ENCODE results near the gene CLDN1. TPM values are rescaled to one million over a fixed set of nuclear protein-coding genes. Genes with fewer than 3 reads are reported as not detected.

CLDN1 gene
- total and polyA plus RNA-seq, 10 of the 15 experiments (the other 5 are each of a cell fraction or from before 2014, with no cell fraction given), result 3.4 to 22.8 (median 8.5) TPM

DNA sequence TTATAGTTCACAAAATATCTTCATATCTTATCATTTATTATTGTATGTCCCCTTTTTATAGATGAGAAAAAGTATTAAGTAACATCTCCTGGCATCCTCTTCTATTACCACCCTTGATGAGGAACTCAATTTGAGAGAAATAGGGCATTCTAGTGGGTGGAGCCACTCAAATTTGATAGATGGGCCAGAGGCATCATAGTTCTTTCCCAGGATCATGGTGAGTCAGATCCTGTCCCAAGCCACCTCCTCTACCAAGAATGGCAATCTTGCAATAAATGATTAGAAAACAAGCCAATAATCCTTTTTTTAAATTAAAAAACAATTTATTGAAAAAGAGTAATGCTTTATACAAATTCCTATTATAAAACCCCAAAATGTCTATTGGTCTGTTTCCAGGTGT is 16.8 kb downstream of the CLDN1 start (continued):
- TF ChIP-seq BHLHE40 (IDR thresholded peaks at IDR 0.05; ENCODE audit: borderline replicate concordance in 1 of 2, low read depth in 2 of 2, low read length in 1 of 2), result no peak
- no peak for TF ChIP-seq NBN (IDR thresholded peaks at IDR 0.05)
- TF ChIP-seq TARDBP (IDR thresholded peaks at IDR 0.05; ENCODE audit: borderline replicate concordance), result no peak
- TF ChIP-seq, protein P1, sequence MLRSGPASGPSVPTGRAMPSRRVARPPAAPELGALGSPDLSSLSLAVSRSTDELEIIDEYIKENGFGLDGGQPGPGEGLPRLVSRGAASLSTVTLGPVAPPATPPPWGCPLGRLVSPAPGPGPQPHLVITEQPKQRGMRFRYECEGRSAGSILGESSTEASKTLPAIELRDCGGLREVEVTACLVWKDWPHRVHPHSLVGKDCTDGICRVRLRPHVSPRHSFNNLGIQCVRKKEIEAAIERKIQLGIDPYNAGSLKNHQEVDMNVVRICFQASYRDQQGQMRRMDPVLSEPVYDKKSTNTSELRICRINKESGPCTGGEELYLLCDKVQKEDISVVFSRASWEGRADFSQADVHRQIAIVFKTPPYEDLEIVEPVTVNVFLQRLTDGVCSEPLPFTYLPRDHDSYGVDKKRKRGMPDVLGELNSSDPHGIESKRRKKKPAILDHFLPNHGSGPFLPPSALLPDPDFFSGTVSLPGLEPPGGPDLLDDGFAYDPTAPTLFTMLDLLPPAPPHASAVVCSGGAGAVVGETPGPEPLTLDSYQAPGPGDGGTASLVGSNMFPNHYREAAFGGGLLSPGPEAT (IDR thresholded peaks at IDR 0.05; ENCODE audit: low read depth), result no peak

DNA sequence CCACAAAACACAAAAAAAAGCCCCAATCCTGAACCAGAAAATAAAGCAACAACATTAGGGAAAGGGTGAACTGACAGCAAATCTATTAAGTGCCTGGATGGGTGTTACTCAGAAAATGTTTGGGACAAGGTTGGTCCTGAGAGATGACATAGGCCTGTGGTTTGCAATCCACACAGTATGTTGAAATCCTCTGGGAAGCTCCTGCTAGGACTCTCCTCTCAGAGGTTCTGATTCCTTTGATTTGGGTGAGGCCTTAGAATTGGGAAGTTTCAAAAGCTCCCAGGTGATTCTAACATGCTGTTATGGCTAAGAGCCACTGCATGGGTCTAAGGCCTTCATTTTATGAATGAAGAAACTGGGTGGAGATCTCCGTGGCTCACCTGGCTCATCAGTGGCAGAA is 18.4 kb downstream of the CLDN1 start:
- DNase-seq (ENCODE audit: low read depth, low spot score) (no peak), FAIRE-seq (no peak), ATAC-seq (no peak)
- POLR2A ChIA-PET, result interaction anchor here (0.5 to 1.2 kb wide), 4 partner anchors 10 to 174 kb away, joined by 3 to 6 read pairs (median 4); no protein-coding TSS in a partner anchor
- 44% methylated on average over 1 of the region's 1 CpG for WGBS (ENCODE audit: insufficient coverage, insufficient replicate concordance, low lambda C conversion rate, missing lambda C conversion rate)
- SMC1A ChIA-PET (ENCODE audit: uncharacterized antibody, unreplicated experiment), result interaction anchor here (0.8 to 5.6 kb wide), 7 partner anchors 10 to 78 kb away, joined by 3 to 46 read pairs (median 4); no protein-coding TSS in a partner anchor
- no peak for TF ChIP-seq TCF12 (IDR thresholded peaks at IDR 0.05; ENCODE audit: low read depth, low read length)
- TF ChIP-seq NFYB (IDR thresholded peaks at IDR 0.05; ENCODE audit: insufficient read depth, low read depth, low read length), result no peak
- TF ChIP-seq HDGF (IDR thresholded peaks at IDR 0.05), result no peak
- Histone ChIP-seq H3K9me3 (replicated peaks; ENCODE audit: control insufficient read depth, insufficient read depth, low read length) (no peaks in the 10 kb centered on the region), H3K36me3 (ENCODE audit: control insufficient read depth in 2 of 2, insufficient read depth in 2 of 2, low read length in 1 of 2) (no peaks in the 10 kb centered on the region), H3K4me2 (ENCODE audit: control insufficient read depth, insufficient read depth) (no peak overlapping the region), H4K20me1 (ENCODE audit: control insufficient read depth, insufficient read depth) (no peaks in the 10 kb centered on the region), H3K79me2 (ENCODE audit: control insufficient read depth, insufficient read depth, low read length) (no peaks in the 10 kb centered on the region), H3K27ac (ENCODE audit: control insufficient read depth, insufficient read depth) (no peak overlapping the region), H3K27me3 (replicated peaks in 1 of 2; ENCODE audit: control insufficient read depth in 2 of 2, insufficient read depth in 2 of 2, low read length in 1 of 2) (no peaks in the 10 kb centered on the region), H3K9ac (ENCODE audit: control insufficient read depth, insufficient read depth, low read length) (no peak overlapping the region), H3K4me3 (no peak overlapping the region), H3K4me1 (ENCODE audit: control insufficient read depth, insufficient read depth, low read length) (no peaks in the 10 kb centered on the region), H2AFZ (ENCODE audit: control insufficient read depth, low read depth, low read length) (no peak overlapping the region)
- BruUV-seq (replicated peaks), result no TSS peak
- CTCF ChIA-PET, result interaction anchor here (0.6 to 7.3 kb wide), 5 partner anchors 8 to 346 kb away, joined by 3 to 45 read pairs (median 3); partner anchors contain the start of gene CLDN1
- intact Hi-C loops (cut with micrococcal nuclease; ENCODE audit: unreplicated experiment), result no loop called here
- in situ Hi-C loops (cut with MboI), result no loop called here
- RAD21 ChIA-PET (ENCODE audit: unreplicated experiment), result interaction anchor here (1.2 to 3.4 kb wide), 3 partner anchors 8 to 79 kb away, joined by 3 to 16 read pairs (median 4); no protein-coding TSS in a partner anchor

Data from GM12878 (cell line).